ENCODE data around the gene POU6F1.

POU6F1 gene

GRCh38 chr12:51240971-51241370 lies 23.1 kb upstream of the POU6F1 start:
- TF ChIP-seq SIN3A (IDR thresholded peaks at IDR 0.05; ENCODE audit: borderline replicate concordance, insufficient read depth, low read length) (no peak), REST (IDR thresholded peaks at IDR 0.05; ENCODE audit: insufficient read depth in 1 of 2, low read depth in 2 of 2, low read length in 2 of 2) (no peak), POLR2AphosphoS5 (IDR thresholded peaks at IDR 0.05; ENCODE audit: low read depth, low read length) (no peak), TAF1 (IDR thresholded peaks at IDR 0.05; ENCODE audit: borderline replicate concordance, insufficient read depth, low read length) (no peak), FOXP2 (optimal IDR thresholded peaks at IDR 0.05; ENCODE audit: borderline replicate concordance, extremely low read depth, extremely low read length, insufficient read depth) (no peak)

- TF ChIP-seq POLR2AphosphoS5 (IDR thresholded peaks at IDR 0.05; ENCODE audit: low read depth, low read length) (peak; percentile 88), SIN3A (IDR thresholded peaks at IDR 0.05; ENCODE audit: borderline replicate concordance, insufficient read depth, low read length) (0 out of 2 replicates have a peak, but pooled peaks have one; percentile 65), TAF1 (IDR thresholded peaks at IDR 0.05; ENCODE audit: borderline replicate concordance, insufficient read depth, low read length) (0 out of 2 replicates have a peak, but pooled peaks have one; percentile 36), REST (IDR thresholded peaks at IDR 0.05; ENCODE audit: insufficient read depth in 1 of 2, low read depth in 2 of 2, low read length in 2 of 2) (no peak), FOXP2 (optimal IDR thresholded peaks at IDR 0.05; ENCODE audit: borderline replicate concordance, extremely low read depth, extremely low read length, insufficient read depth) (peak; percentile 64)
Observed at GRCh38 chr12:51238510-51239334, 20.9 kb upstream of the POU6F1 start, which contains the start of gene DAZAP2. DAZAP2 (plus strand) TSS chr12:51238826; CDS start chr12:51238908, 82 bp downstream.

- TF ChIP-seq FOXP2 (optimal IDR thresholded peaks at IDR 0.05; ENCODE audit: borderline replicate concordance, extremely low read depth, extremely low read length, insufficient read depth) (no peak), REST (IDR thresholded peaks at IDR 0.05; ENCODE audit: insufficient read depth in 1 of 2, low read depth in 2 of 2, low read length in 2 of 2) (no peak), POLR2AphosphoS5 (IDR thresholded peaks at IDR 0.05; ENCODE audit: low read depth, low read length) (no peak), TAF1 (IDR thresholded peaks at IDR 0.05; ENCODE audit: borderline replicate concordance, insufficient read depth, low read length) (no peak), SIN3A (IDR thresholded peaks at IDR 0.05; ENCODE audit: borderline replicate concordance, insufficient read depth, low read length) (no peak)
Observed at GRCh38 chr12:51238037-51238509, 20.2 kb upstream of the POU6F1 start.

- TF ChIP-seq SIN3A (IDR thresholded peaks at IDR 0.05; ENCODE audit: borderline replicate concordance, insufficient read depth, low read length), result no peak
- no peak for TF ChIP-seq TAF1 (IDR thresholded peaks at IDR 0.05; ENCODE audit: borderline replicate concordance, insufficient read depth, low read length)
- TF ChIP-seq REST (IDR thresholded peaks at IDR 0.05; ENCODE audit: insufficient read depth in 1 of 2, low read depth in 2 of 2, low read length in 2 of 2), result no peak
- TF ChIP-seq POLR2AphosphoS5 (IDR thresholded peaks at IDR 0.05; ENCODE audit: low read depth, low read length), result no peak
- no peak for TF ChIP-seq FOXP2 (optimal IDR thresholded peaks at IDR 0.05; ENCODE audit: borderline replicate concordance, extremely low read depth, extremely low read length, insufficient read depth)
Observed at GRCh38 chr12:51234530-51234929, 16.7 kb upstream of the POU6F1 start.
